ENCODE measurements around the gene CEP85L.

The CEP85L gene

DNA sequence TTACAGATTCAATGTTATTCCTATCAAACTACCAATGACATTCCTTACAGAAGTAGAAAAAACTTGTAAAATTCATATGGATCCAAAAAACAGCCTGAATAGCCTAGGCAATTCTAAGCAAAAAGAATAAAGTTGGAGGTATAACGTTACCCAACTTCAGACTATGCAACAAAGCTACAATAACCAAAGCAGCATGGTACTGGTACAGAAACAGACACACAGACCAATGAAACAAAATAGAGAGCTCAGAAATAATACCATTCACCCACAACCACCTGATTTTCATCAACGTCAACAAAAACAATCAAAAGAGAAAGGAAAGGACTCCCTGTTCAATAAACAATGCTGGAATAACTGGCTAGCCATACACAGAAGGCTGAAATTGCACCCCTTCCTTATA, 120.4 kb downstream of the CEP85L start:
- no peak for DNase-seq

DNA sequence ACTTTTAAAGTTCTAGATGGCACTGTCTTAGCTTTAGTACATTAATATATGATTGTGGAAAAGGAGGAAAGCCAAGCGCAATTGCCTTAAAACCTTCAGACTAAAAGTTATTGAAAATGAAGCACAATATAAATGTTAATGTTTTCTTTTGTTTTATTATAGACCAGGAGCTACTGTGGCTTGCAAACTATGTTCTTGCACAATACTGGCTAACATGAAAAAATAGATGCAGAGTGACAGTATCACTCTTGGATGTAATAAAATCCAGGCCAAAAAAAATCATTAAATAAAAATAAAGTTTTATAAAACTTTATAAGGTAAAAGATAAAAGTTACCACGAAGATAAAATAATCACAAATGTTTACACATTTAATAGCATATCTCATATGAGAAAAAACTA, 121.6 kb downstream of the CEP85L start:
- no peak for DNase-seq

DNA sequence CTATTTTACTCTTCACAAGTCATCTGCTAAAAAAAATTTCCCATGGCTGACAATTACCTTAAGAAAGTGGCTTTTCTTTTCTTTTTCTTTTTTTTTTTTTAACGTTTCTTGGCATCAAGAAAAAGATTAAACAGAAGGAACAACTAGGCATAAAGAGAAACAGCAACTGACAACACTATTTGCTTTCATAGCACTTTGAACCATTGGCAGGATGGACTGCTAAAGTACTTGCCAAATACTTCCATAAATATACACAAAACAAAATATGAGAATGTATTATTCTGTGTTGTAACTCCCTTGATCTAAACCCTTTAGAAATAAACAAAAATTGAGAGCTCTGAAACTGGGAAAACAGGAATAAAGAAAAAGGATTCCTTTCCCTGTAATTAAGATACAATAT, 123.3 kb downstream of the CEP85L start:
- no peak for DNase-seq

GRCh38 chr6:118525913-118526780, 125.2 kb downstream of the CEP85L start:
- DNase-seq = no peak

GRCh38 chr6:118524686-118525085, 126.7 kb downstream of the CEP85L start:
- DNase-seq = no peak

GRCh38 chr6:118523216-118523615, 128.2 kb downstream of the CEP85L start:
- DNase-seq = no peak

GRCh38 chr6:118522422-118522821, 129.0 kb downstream of the CEP85L start:
- DNase-seq = no peak

- no peak for DNase-seq
These were observed 136.7 kb downstream of the CEP85L start for GRCh38 chr6:118514689-118515088.

GRCh38 chr6:118511930-118512715, 139.3 kb downstream of the CEP85L start:
- DNase-seq = no peak

- no peak for DNase-seq
These were observed 142.3 kb downstream of the CEP85L start for GRCh38 chr6:118509009-118509617.

- no peak for DNase-seq
These were observed 143.8 kb downstream of the CEP85L start for GRCh38 chr6:118507636-118508035.

DNA sequence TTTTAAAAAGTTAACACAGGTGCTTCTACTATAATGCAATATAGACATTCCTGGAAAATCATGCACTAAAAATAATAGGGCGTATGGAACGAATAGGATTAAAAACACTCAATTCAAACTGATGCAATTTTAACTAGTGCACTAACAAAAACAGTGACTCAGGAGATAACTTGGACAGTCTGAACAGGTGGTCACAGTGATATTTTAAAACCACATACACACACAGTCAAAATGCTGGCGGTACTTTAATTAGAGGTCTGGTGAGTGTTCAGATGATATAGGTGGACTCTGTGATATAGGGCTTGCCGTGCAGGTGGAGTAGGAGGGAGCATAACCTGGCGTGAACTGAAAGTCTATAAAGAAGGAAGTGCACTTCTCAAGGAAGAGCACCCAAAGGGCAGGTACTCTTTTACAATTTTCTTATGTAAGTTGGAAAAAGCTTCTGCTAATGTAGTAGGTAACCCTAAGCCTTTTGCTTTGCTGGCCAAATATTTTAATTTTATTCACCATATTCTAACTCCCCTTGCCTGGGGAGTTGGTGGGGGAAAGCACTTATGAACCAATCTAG, 145.2 kb downstream of the CEP85L start:
- DNase-seq = no peak

GRCh38 chr6:118505656-118506055, 145.7 kb downstream of the CEP85L start:
- no peak for DNase-seq

DNA sequence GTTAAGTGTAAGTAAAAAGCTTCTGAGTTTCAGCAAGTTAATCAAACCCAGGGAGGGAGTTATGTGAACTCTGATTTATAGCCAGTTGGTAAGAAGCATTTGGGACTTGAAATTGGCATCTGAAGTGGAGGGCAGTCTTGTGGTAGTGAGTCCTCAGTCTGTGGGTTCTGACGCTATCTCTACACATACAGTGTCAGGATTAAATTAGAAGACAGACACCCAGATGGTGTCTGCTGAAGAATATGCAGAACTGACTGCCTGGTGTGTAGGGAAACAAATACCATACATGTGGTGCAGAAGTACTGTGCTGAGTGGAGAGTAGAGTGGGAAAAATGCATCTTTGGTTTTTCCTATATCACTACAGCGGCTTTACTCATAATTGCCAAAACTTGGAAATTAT, 146.8 kb downstream of the CEP85L start:
- DNase-seq = no peak

GRCh38 chr6:118502169-118502568, 149.2 kb downstream of the CEP85L start:
- no peak for DNase-seq

- DNase-seq = no peak
These were observed 149.6 kb downstream of the CEP85L start for GRCh38 chr6:118501765-118502164.

DNA sequence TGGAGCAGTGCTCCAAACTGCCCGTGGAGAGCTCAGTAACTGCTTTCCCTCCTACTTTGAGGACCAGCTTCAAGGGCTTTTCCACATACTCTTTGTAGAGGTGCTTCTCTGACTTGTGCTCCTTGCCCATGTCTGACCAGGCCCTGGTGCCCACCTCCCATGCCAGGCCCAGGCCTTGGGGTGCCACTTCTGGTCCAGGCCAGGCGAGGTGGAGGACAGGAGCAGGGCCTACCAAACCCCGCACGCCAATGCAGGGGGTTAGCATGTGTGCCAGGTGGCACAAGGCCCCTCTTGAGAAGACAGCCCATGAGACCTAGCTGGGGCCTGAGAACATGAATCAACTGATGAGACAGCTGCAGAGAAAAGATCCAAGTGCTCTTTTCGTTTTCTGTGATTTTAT, 150.3 kb downstream of the CEP85L start:
- DNase-seq = no peak

DNA sequence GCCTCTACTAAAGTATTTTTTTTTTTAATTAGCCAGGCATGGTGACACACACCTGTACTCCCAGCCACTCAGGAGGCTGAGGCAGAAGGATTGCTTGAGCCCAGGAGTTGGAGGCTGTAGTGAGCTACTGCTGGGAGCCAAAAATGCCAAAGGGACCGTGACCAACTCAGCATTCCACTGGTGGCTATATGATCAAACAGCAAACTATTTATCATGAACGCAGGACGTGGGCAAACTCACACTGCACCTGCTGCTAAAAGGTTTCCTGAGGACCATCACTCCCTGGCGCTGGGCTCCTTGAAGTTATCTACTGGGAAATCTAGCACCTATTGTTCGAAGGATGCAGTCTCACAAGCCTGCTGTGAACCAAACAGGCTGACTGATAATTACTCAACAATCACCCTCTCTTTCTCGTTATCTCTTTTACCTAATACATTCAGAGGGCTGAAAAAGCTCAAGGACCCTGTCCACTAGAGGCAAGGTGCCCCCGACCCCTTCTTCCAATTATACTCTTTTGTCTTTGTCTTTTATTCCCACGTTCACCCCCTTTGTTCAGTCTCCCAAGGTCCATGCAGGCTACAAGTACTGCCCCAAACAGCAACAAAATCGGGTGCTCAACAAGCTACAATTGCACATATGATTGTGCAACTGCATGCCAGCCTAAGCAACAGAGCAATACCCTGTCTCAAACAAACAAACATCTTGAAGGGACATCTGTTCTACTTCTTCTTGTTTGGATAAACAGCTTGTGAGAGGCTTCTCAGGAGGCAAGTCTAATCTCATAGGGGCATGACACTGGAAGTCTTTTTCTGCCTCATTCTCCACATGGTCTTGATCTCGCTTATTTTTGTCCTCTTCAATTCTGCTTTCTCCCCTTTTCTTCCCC, 151.0 kb downstream of the CEP85L start:
- no peak for DNase-seq

GRCh38 chr6:118495485-118496280, 155.7 kb downstream of the CEP85L start:
- no peak for DNase-seq

DNA sequence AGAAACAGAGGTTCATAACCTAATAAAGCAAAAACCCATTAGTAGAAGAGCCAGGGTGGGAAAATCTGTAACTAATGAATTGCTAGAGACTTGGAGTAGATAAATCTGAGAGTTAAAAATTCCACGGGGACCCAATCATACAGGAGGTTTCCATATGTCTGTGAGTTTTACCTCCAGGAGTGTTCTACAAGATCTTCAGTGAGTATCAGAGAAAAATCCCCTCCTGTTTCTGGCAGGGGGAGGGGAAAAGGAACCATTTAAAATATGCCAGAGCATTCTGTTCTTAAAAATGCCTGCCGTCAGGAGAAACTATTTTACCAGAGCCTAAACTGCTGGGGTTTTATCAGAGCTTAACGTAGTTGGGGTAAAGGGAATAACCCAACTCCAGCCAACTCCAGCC, 157.3 kb downstream of the CEP85L start:
- DNase-seq = no peak

DNA sequence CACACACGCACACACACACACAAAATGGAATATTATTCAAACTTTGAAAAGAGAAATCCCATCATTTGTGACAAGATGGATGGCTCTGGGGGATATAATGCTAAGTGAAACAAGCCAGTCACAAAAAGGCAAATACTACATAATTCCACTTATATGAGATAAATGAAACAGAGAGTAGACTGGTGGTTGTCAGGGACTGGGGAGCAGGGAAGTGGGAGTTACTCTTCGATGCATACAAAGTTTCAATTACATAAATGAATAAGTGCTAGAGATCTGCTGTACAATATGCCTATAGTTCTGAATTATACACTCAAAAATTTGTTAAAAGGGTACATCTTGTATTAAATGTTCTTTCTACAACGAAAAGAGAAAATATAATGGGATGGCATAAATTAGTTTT, 161.4 kb downstream of the CEP85L start:
- DNase-seq = no peak
